Neural crest cell (in vitro differentiated cells): ENCODE measurements around the gene NRXN3. TPM values are rescaled to one million over a fixed set of nuclear protein-coding genes. Genes with fewer than 3 reads are reported as not detected.

Source experiments
- DNase-seq: peaks from one replicate; pipeline ENCODE4 v3.0.0; 2021; ENCODE audit warnings: low read depth, mixed read lengths, low spot score
- H3K27ac Mint-ChIP-seq: one replicate; pipeline ENCODE4 v1.8.0; 2021; ENCODE audit warnings: mild to moderate bottlenecking, mixed read lengths; ENCODE audit not compliant: unreplicated experiment
- H3K27me3 Mint-ChIP-seq: 2 replicates; pipeline ENCODE4 v1.8.0; 2021; ENCODE audit warnings: low read depth, mild to moderate bottlenecking, mixed read lengths
- H3K36me3 Mint-ChIP-seq: 2 replicates; pipeline ENCODE4 v1.8.0; 2021; ENCODE audit warnings: low read depth, mild to moderate bottlenecking, mixed read lengths
- H3K4me1 Mint-ChIP-seq: 2 replicates; pipeline ENCODE4 v1.8.0; 2021; ENCODE audit warnings: mixed read lengths
- H3K4me3 Mint-ChIP-seq: one replicate; pipeline ENCODE4 v1.8.0; 2021; ENCODE audit warnings: mild to moderate bottlenecking, mixed read lengths
- H3K9me3 Mint-ChIP-seq: 2 replicates; pipeline ENCODE4 v1.8.0; 2021; ENCODE audit warnings: mixed read lengths
- CTCF ChIP-seq: fragments of 200-600 bp; sonication (generic); conservative IDR thresholded peaks from 2 replicates; pipeline ENCODE4 v1.5.0; 2021; ENCODE audit warnings: antibody characterized with exemption, mild to moderate bottlenecking
- total RNA-seq: library from RNA; stranded (reverse); gene quantifications from 2 replicates; pipeline ENCODE4 v1.2.1, GENCODE V29; 2021

The NRXN3 gene
- total RNA-seq, 1 donor from 2014 or later: 2.5 TPM

- H3K4me3 Mint-ChIP-seq: no peak overlapping the region
- DNase-seq: no peak
- no peaks in the 10 kb centered on the region for H3K27me3 Mint-ChIP-seq
- H3K4me1 Mint-ChIP-seq: peaks cover 26% of the 10 kb centered on the region
- H3K36me3 Mint-ChIP-seq: no peaks in the 10 kb centered on the region
- H3K9me3 Mint-ChIP-seq: no peaks in the 10 kb centered on the region
- no peak overlapping the region for H3K27ac Mint-ChIP-seq
- no peak for TF ChIP-seq CTCF
These were observed 1343.3 kb downstream of the NRXN3 start for GRCh38 chr14:79513446-79513845.

- no peak for TF ChIP-seq CTCF
- DNase-seq: no peak
- H3K9me3 Mint-ChIP-seq: no peaks in the 10 kb centered on the region
- peaks cover 26% of the 10 kb centered on the region for H3K4me1 Mint-ChIP-seq
- H3K36me3 Mint-ChIP-seq: no peaks in the 10 kb centered on the region
- H3K27ac Mint-ChIP-seq: no peak overlapping the region
- no peak overlapping the region for H3K4me3 Mint-ChIP-seq
- H3K27me3 Mint-ChIP-seq: no peaks in the 10 kb centered on the region
These were observed 1344.5 kb downstream of the NRXN3 start for GRCh38 chr14:79514700-79515099.

- no peak for DNase-seq
- peaks cover 26% of the 10 kb centered on the region for H3K4me1 Mint-ChIP-seq
- H3K27me3 Mint-ChIP-seq: no peaks in the 10 kb centered on the region
- no peak overlapping the region for H3K4me3 Mint-ChIP-seq
- no peaks in the 10 kb centered on the region for H3K36me3 Mint-ChIP-seq
- no peaks in the 10 kb centered on the region for H3K9me3 Mint-ChIP-seq
- TF ChIP-seq CTCF: no peak
- no peak overlapping the region for H3K27ac Mint-ChIP-seq
These were observed 1345.0 kb downstream of the NRXN3 start for GRCh38 chr14:79515158-79515557.

- no peak overlapping the region for H3K27ac Mint-ChIP-seq
These were observed 1345.8 kb downstream of the NRXN3 start for GRCh38 chr14:79516009-79516408.

GRCh38 chr14:79525416-79525815 is 1355.2 kb downstream of the NRXN3 start:
- H3K4me3 Mint-ChIP-seq: no peak overlapping the region
- no peak overlapping the region for H3K27ac Mint-ChIP-seq
- no peaks in the 10 kb centered on the region for H3K27me3 Mint-ChIP-seq
- no peak for TF ChIP-seq CTCF
- H3K4me1 Mint-ChIP-seq: peaks cover 6% of the 10 kb centered on the region
- H3K36me3 Mint-ChIP-seq: no peaks in the 10 kb centered on the region
- DNase-seq: no peak
- H3K9me3 Mint-ChIP-seq: peaks cover 7% of the 10 kb centered on the region

More at GRCh38 chr14:79516009-79516408, 1345.8 kb downstream of the NRXN3 start:
- peaks cover 3% of the 10 kb centered on the region for H3K9me3 Mint-ChIP-seq
- no peak for TF ChIP-seq CTCF
- no peak for DNase-seq
- H3K36me3 Mint-ChIP-seq: no peaks in the 10 kb centered on the region
- H3K4me1 Mint-ChIP-seq: peaks cover 26% of the 10 kb centered on the region
- no peaks in the 10 kb centered on the region for H3K27me3 Mint-ChIP-seq
- no peak overlapping the region for H3K4me3 Mint-ChIP-seq
